Measurements from ENCODE around the gene GABRG3. TPM values are rescaled to one million over a fixed set of nuclear protein-coding genes. Genes with fewer than 3 reads are reported as not detected.

Gene GABRG3
- total RNA-seq, 1 donor from 2014 or later: 0.54 TPM

GRCh38 chr15:27234593-27234992 is 263.6 kb downstream of the GABRG3 start:
- Histone ChIP-seq H3K27me3 (ENCODE audit: insufficient read depth, low read length) (no peaks in the 10 kb centered on the region), H3K4me3 (ENCODE audit: insufficient read depth, low read depth, low read length) (no peak overlapping the region), H3K79me2 (ENCODE audit: insufficient read depth, low read length) (no peaks in the 10 kb centered on the region), H4K20me1 (ENCODE audit: insufficient read depth, low read length) (no peaks in the 10 kb centered on the region), H3K27ac (ENCODE audit: low read depth, low read length) (no peak overlapping the region), H3K36me3 (ENCODE audit: insufficient read depth, low read length) (no peaks in the 10 kb centered on the region), H3K4me1 (ENCODE audit: insufficient read depth, low read length) (no peaks in the 10 kb centered on the region), H3K9ac (ENCODE audit: low read length) (no peak overlapping the region), H3K4me2 (ENCODE audit: low read length) (no peak overlapping the region), H2AFZ (ENCODE audit: low read depth, low read length) (no peak overlapping the region), H3K9me3 (ENCODE audit: insufficient read depth, low read depth, low read length) (no peaks in the 10 kb centered on the region)
- TF ChIP-seq CTCF (IDR thresholded peaks at IDR 0.05; ENCODE audit: insufficient read depth, low read depth, low read length): no peak
- no peak for TF ChIP-seq EZH2 (IDR thresholded peaks at IDR 0.05; ENCODE audit: insufficient read depth, low read length)
- FAIRE-seq: no peak
- H3K36me3 Mint-ChIP-seq (ENCODE audit: low read depth, unreplicated experiment): no peaks in the 10 kb centered on the region
- peak; percentile 18 for DNase-seq (ENCODE audit: low read depth)
- no peak overlapping the region for H3K27ac Mint-ChIP-seq (ENCODE audit: unreplicated experiment)
- H3K27me3 Mint-ChIP-seq (ENCODE audit: low read depth, unreplicated experiment): peaks cover 9% of the 10 kb centered on the region
- no peaks in the 10 kb centered on the region for H3K9me3 Mint-ChIP-seq (ENCODE audit: unreplicated experiment)
- no peak overlapping the region for H3K4me3 Mint-ChIP-seq (ENCODE audit: unreplicated experiment)
- no peaks in the 10 kb centered on the region for H3K4me1 Mint-ChIP-seq (ENCODE audit: low read depth, unreplicated experiment)

- H3K36me3 Mint-ChIP-seq (ENCODE audit: low read depth, unreplicated experiment): no peaks in the 10 kb centered on the region
- no peaks in the 10 kb centered on the region for H3K27me3 ChIP-seq (ENCODE audit: insufficient read depth, low read length)
- DNase-seq (ENCODE audit: low read depth): no peak
- peaks cover 9% of the 10 kb centered on the region for H3K27me3 Mint-ChIP-seq (ENCODE audit: low read depth, unreplicated experiment)
- H3K27ac ChIP-seq (ENCODE audit: low read depth, low read length): no peak overlapping the region
- H3K9ac ChIP-seq (ENCODE audit: low read length): no peak overlapping the region
- no peak overlapping the region for H3K27ac Mint-ChIP-seq (ENCODE audit: unreplicated experiment)
- no peak overlapping the region for H2AFZ ChIP-seq (ENCODE audit: low read depth, low read length)
- no peak overlapping the region for H3K4me3 ChIP-seq (ENCODE audit: insufficient read depth, low read depth, low read length)
- no peaks in the 10 kb centered on the region for H3K9me3 Mint-ChIP-seq (ENCODE audit: unreplicated experiment)
- H3K4me1 ChIP-seq (ENCODE audit: insufficient read depth, low read length): no peaks in the 10 kb centered on the region
- no peaks in the 10 kb centered on the region for H3K79me2 ChIP-seq (ENCODE audit: insufficient read depth, low read length)
- no peak for TF ChIP-seq CTCF (IDR thresholded peaks at IDR 0.05; ENCODE audit: insufficient read depth, low read depth, low read length)
- no peak for TF ChIP-seq EZH2 (IDR thresholded peaks at IDR 0.05; ENCODE audit: insufficient read depth, low read length)
- H3K4me2 ChIP-seq (ENCODE audit: low read length): no peak overlapping the region
- H4K20me1 ChIP-seq (ENCODE audit: insufficient read depth, low read length): no peaks in the 10 kb centered on the region
- H3K4me1 Mint-ChIP-seq (ENCODE audit: low read depth, unreplicated experiment): no peaks in the 10 kb centered on the region
- no peaks in the 10 kb centered on the region for H3K36me3 ChIP-seq (ENCODE audit: insufficient read depth, low read length)
- no peaks in the 10 kb centered on the region for H3K9me3 ChIP-seq (ENCODE audit: insufficient read depth, low read depth, low read length)
- no peak for FAIRE-seq
- H3K4me3 Mint-ChIP-seq (ENCODE audit: unreplicated experiment): no peak overlapping the region
These were observed 264.2 kb downstream of the GABRG3 start for GRCh38 chr15:27235161-27235560.

GRCh38 chr15:27235681-27236080 is 264.7 kb downstream of the GABRG3 start:
- Histone ChIP-seq H3K9me3 (ENCODE audit: insufficient read depth, low read depth, low read length) (no peaks in the 10 kb centered on the region), H3K4me3 (ENCODE audit: insufficient read depth, low read depth, low read length) (no peak overlapping the region), H2AFZ (ENCODE audit: low read depth, low read length) (no peak overlapping the region), H4K20me1 (ENCODE audit: insufficient read depth, low read length) (no peaks in the 10 kb centered on the region), H3K4me2 (ENCODE audit: low read length) (no peak overlapping the region), H3K27me3 (ENCODE audit: insufficient read depth, low read length) (no peaks in the 10 kb centered on the region), H3K4me1 (ENCODE audit: insufficient read depth, low read length) (no peaks in the 10 kb centered on the region), H3K27ac (ENCODE audit: low read depth, low read length) (no peak overlapping the region), H3K79me2 (ENCODE audit: insufficient read depth, low read length) (no peaks in the 10 kb centered on the region), H3K36me3 (ENCODE audit: insufficient read depth, low read length) (no peaks in the 10 kb centered on the region), H3K9ac (ENCODE audit: low read length) (no peak overlapping the region)
- H3K36me3 Mint-ChIP-seq (ENCODE audit: low read depth, unreplicated experiment): no peaks in the 10 kb centered on the region
- DNase-seq (ENCODE audit: low read depth) (no peak), FAIRE-seq (no peak)
- H3K27ac Mint-ChIP-seq (ENCODE audit: unreplicated experiment): no peak overlapping the region
- H3K4me3 Mint-ChIP-seq (ENCODE audit: unreplicated experiment): no peak overlapping the region
- H3K27me3 Mint-ChIP-seq (ENCODE audit: low read depth, unreplicated experiment): peaks cover 9% of the 10 kb centered on the region
- H3K4me1 Mint-ChIP-seq (ENCODE audit: low read depth, unreplicated experiment): no peaks in the 10 kb centered on the region
- TF ChIP-seq EZH2 (IDR thresholded peaks at IDR 0.05; ENCODE audit: insufficient read depth, low read length) (no peak), CTCF (IDR thresholded peaks at IDR 0.05; ENCODE audit: insufficient read depth, low read depth, low read length) (no peak)
- H3K9me3 Mint-ChIP-seq (ENCODE audit: unreplicated experiment): no peaks in the 10 kb centered on the region

Data from astrocyte (in vitro differentiated cells and primary cell).